ENCODE data around the gene CANT1.

DNA sequence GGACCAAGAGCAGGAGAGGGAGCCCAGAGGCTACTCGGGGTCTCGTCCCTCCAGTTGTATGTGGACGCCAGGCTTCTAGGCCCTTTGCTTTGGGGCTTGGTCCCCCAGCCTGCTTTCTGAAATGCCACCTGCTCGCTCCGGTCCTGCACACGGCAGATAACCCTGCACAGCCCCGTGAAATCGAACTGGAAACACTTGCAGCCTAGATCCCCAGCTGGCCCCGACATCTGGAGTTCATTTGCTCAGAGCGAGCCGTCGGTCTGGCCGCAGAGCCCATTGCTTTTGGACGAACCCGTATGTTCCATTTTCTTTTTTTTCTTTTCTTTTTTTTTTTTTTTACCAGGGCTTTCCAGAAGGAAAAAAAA is 37.3 kb upstream of the CANT1 start:
- TF ChIP-seq, protein P1, sequence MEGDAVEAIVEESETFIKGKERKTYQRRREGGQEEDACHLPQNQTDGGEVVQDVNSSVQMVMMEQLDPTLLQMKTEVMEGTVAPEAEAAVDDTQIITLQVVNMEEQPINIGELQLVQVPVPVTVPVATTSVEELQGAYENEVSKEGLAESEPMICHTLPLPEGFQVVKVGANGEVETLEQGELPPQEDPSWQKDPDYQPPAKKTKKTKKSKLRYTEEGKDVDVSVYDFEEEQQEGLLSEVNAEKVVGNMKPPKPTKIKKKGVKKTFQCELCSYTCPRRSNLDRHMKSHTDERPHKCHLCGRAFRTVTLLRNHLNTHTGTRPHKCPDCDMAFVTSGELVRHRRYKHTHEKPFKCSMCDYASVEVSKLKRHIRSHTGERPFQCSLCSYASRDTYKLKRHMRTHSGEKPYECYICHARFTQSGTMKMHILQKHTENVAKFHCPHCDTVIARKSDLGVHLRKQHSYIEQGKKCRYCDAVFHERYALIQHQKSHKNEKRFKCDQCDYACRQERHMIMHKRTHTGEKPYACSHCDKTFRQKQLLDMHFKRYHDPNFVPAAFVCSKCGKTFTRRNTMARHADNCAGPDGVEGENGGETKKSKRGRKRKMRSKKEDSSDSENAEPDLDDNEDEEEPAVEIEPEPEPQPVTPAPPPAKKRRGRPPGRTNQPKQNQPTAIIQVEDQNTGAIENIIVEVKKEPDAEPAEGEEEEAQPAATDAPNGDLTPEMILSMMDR (conservative IDR thresholded peaks at IDR 0.05 in 1 of 2, IDR thresholded peaks at IDR 0.05 in 1 of 2; ENCODE audit: low read depth in 1 of 2, low read length in 2 of 2), result no peak
- TF ChIP-seq EZH2 (IDR thresholded peaks at IDR 0.05; ENCODE audit: low read length, missing control alignments), result no peak
